H1 (cell line): ENCODE data around the gene UBE2O. TPM values are rescaled to one million over a fixed set of nuclear protein-coding genes. Genes with fewer than 3 reads are reported as not detected.

Experiments used
- CTCF ChIA-PET: fragments of 300-600 bp; sonication (Branson Sonifier 250); formaldehyde crosslinking; loops from one replicate; lab custom pipeline; 2021; ENCODE audit not compliant: partially characterized antibody; lab: Charles Lee
- POLR2A ChIA-PET: fragments of 300-600 bp; sonication (Branson Sonifier 250); formaldehyde crosslinking; loops from one replicate; lab custom pipeline; 2021; ENCODE audit warnings: inconsistent platforms; ENCODE audit not compliant: partially characterized antibody; lab: Charles Lee
- DNase-seq, 2 experiments: peaks; one replicate each; pipeline versions ENCODE4 v3.0.0 to v3.0.0-alpha.2; 2010 to 2022; ENCODE audit warnings: low spot score in 2 of 2, low read depth in 1 of 2, mixed read lengths in 1 of 2
- FAIRE-seq: peaks from 2 replicates; lab custom pipeline; 2011; peaks lifted over from hg19 to GRCh38; lab: Jason Lieb, UNC
- H2AFZ ChIP-seq: 2 replicates; pipeline ENCODE4 v1.8.1; 2012; ENCODE audit warnings: low read length, inconsistent platforms
- H2AK5ac ChIP-seq: 2 replicates; pipeline ENCODE4 v1.6.1; 2013; ENCODE audit warnings: low read depth, low read length
- H2BK120ac ChIP-seq: replicated peaks from 2 replicates; pipeline ENCODE3; 2013; ENCODE audit warnings: low read depth, low read length, inconsistent platforms
- H2BK12ac ChIP-seq: 2 replicates; pipeline ENCODE4 v1.6.1; 2013; ENCODE audit warnings: low read depth, low read length
- H2BK15ac ChIP-seq: 2 replicates; pipeline ENCODE4 v1.6.1; 2013; ENCODE audit warnings: low read length
- H2BK20ac ChIP-seq: 2 replicates; pipeline ENCODE4 v1.6.1; 2013; ENCODE audit warnings: low read length
- H2BK5ac ChIP-seq: 2 replicates; pipeline ENCODE4 v1.6.1; 2013; ENCODE audit warnings: low read depth, low read length
- H3K14ac ChIP-seq: 2 replicates; pipeline ENCODE4 v1.6.1; 2013; ENCODE audit warnings: inconsistent platforms; ENCODE audit not compliant: insufficient read length
- H3K18ac ChIP-seq: 2 replicates; pipeline ENCODE4 v1.6.1; 2013; ENCODE audit warnings: low read length; ENCODE audit errors: extremely low read depth
- H3K23ac ChIP-seq: 2 replicates; pipeline ENCODE4 v1.6.1; 2013; ENCODE audit warnings: inconsistent platforms; ENCODE audit not compliant: insufficient read length
- H3K23me2 ChIP-seq: 2 replicates; pipeline ENCODE4 v1.6.1; 2013; ENCODE audit warnings: low read depth, low read length
- H3K27ac ChIP-seq: 2 replicates; pipeline ENCODE4 v1.6.1; 2011; ENCODE audit warnings: low read depth, low read length, inconsistent platforms
- H3K27me3 ChIP-seq, 4 experiments: replicated peaks in 1 of 4; 1 replicate in 1 of 4; 2 replicates in 3 of 4; pipeline versions ENCODE4 v1.6.1 to v1.8.1; 2011 to 2013; ENCODE audit warnings: low read length in 3 of 4, mild to moderate bottlenecking in 3 of 4, inconsistent platforms in 2 of 4, mixed read lengths in 2 of 4, moderate library complexity in 1 of 4; ENCODE audit not compliant: control insufficient read depth in 3 of 4, insufficient read depth in 3 of 4; ENCODE audit errors: extremely low read depth in 1 of 4
- H3K36me3 ChIP-seq, 4 experiments: 2 replicates each; pipeline versions ENCODE4 v1.6.1 to v1.8.1; 2011 to 2013; ENCODE audit warnings: mild to moderate bottlenecking in 4 of 4, low read length in 3 of 4, moderate library complexity in 2 of 4, control low read depth in 1 of 4, inconsistent platforms in 1 of 4; ENCODE audit not compliant: insufficient read depth in 4 of 4, control insufficient read depth in 2 of 4
- H3K4ac ChIP-seq: replicated peaks from 2 replicates; pipeline ENCODE3; 2013; ENCODE audit warnings: low read length, low read depth, mixed read lengths, inconsistent platforms; ENCODE audit not compliant: insufficient read length
- H3K4me1 ChIP-seq, 4 experiments: replicated peaks in 1 of 4; 1 replicate in 1 of 4; 2 replicates in 3 of 4; pipeline versions ENCODE4 v1.6.1 to v1.8.1; 2011 to 2013; ENCODE audit warnings: low read length in 3 of 4, inconsistent platforms in 2 of 4, mixed read lengths in 1 of 4; ENCODE audit not compliant: insufficient read depth in 4 of 4, control insufficient read depth in 3 of 4
- H3K4me2 ChIP-seq, 2 experiments: 2 replicates each; pipeline versions ENCODE4 v1.6.1 to v1.8.1; 2011 to 2013; ENCODE audit warnings: low read depth in 2 of 2, low read length in 2 of 2, control low read depth in 1 of 2, inconsistent platforms in 1 of 2, mild to moderate bottlenecking in 1 of 2; ENCODE audit not compliant: insufficient read depth in 1 of 2
- H3K4me3 ChIP-seq, 4 experiments: fragments of 200-600, 300-600 bp in 1 of 4; sonication (generic), shearing (Covaris generic), sonication (Bioruptor Twin) in 1 of 4; 2 replicates each; pipeline versions ENCODE4 v1.5.1 to v1.8.1; 2011 to 2016; ENCODE audit warnings: low read length in 4 of 4, low read depth in 3 of 4, control low read depth in 2 of 4, inconsistent platforms in 2 of 4, mild to moderate bottlenecking in 2 of 4, mixed read lengths in 1 of 4, moderate library complexity in 1 of 4; ENCODE audit not compliant: insufficient read depth in 2 of 4; ENCODE audit errors: extremely low read depth in 1 of 4
- H3K56ac ChIP-seq: replicated peaks from 2 replicates; pipeline ENCODE3; 2013; ENCODE audit warnings: low read depth, mild to moderate bottlenecking, mixed read lengths, low read length, inconsistent platforms; ENCODE audit not compliant: insufficient read length
- H3K79me1 ChIP-seq: 2 replicates; pipeline ENCODE4 v1.6.1; 2013; ENCODE audit warnings: low read depth, low read length, control low read depth
- H3K79me2 ChIP-seq, 2 experiments: 2 replicates each; pipeline versions ENCODE4 v1.6.1 to v1.8.1; 2012 to 2013; ENCODE audit warnings: low read length in 2 of 2, mild to moderate bottlenecking in 2 of 2, inconsistent platforms in 1 of 2; ENCODE audit not compliant: insufficient read depth in 2 of 2, control insufficient read depth in 1 of 2
- H3K9ac ChIP-seq, 4 experiments: replicated peaks in 1 of 4; 1 replicate in 1 of 4; 2 replicates in 3 of 4; pipeline versions ENCODE4 v1.6.1 to v1.8.1; 2011 to 2013; ENCODE audit warnings: low read depth in 3 of 4, low read length in 3 of 4, control low read depth in 2 of 4, mild to moderate bottlenecking in 2 of 4, moderate library complexity in 2 of 4, inconsistent platforms in 1 of 4; ENCODE audit errors: extremely low read depth in 1 of 4
- H3K9me3 ChIP-seq, 2 experiments: 2 replicates each; pipeline versions ENCODE4 v1.6.1 to v1.8.1; 2012 to 2013; ENCODE audit warnings: mild to moderate bottlenecking in 2 of 2, moderate library complexity in 2 of 2, control low read depth in 1 of 2, inconsistent platforms in 1 of 2, low read depth in 1 of 2, low read length in 1 of 2, mixed read lengths in 1 of 2; ENCODE audit not compliant: insufficient read depth in 2 of 2
- H4K20me1 ChIP-seq, 2 experiments: replicated peaks in 1 of 2; 2 replicates each; pipeline versions ENCODE3 to v1.8.1; 2011 to 2013; ENCODE audit warnings: inconsistent platforms in 2 of 2, low read length in 2 of 2, mild to moderate bottlenecking in 1 of 2; ENCODE audit not compliant: insufficient read depth in 2 of 2, control insufficient read depth in 1 of 2
- H4K5ac ChIP-seq: 2 replicates; pipeline ENCODE4 v1.6.1; 2013; ENCODE audit warnings: low read length, low read depth, mixed read lengths, inconsistent platforms; ENCODE audit not compliant: insufficient read length
- H4K8ac ChIP-seq: 2 replicates; pipeline ENCODE4 v1.8.0; 2013; ENCODE audit warnings: mild to moderate bottlenecking, moderate library complexity, low read length, inconsistent platforms; ENCODE audit not compliant: insufficient read depth; ENCODE audit errors: extremely low read depth
- H4K91ac ChIP-seq: replicated peaks from 2 replicates; pipeline ENCODE3; 2013; ENCODE audit warnings: low read length, mixed read lengths, inconsistent platforms; ENCODE audit not compliant: insufficient read length
- EP300 ChIP-seq, 2 experiments: IDR thresholded peaks; 1 replicate in 1 of 2; 2 replicates in 1 of 2; pipeline ENCODE4 v1.6.1; 2011 to 2012; ENCODE audit warnings: low read depth in 2 of 2, low read length in 2 of 2, mild to moderate bottlenecking in 2 of 2, borderline replicate concordance in 1 of 2, inconsistent platforms in 1 of 2, moderate library complexity in 1 of 2
- EZH2 ChIP-seq: fragments of 200-600 bp; sonication (generic); IDR thresholded peaks from 2 replicates; pipeline ENCODE4 v1.7.1; 2012; ENCODE audit warnings: low read depth, mild to moderate bottlenecking, moderate library complexity, low read length, inconsistent platforms; ENCODE audit not compliant: severe bottlenecking
- POU5F1 ChIP-seq: IDR thresholded peaks from 2 replicates; pipeline ENCODE4 v1.6.1; 2011; ENCODE audit warnings: low read depth, mild to moderate bottlenecking, low read length, moderate library complexity
- RBBP5 ChIP-seq: IDR thresholded peaks from 2 replicates; pipeline ENCODE4 v1.7.1; 2012; ENCODE audit warnings: low read depth, mild to moderate bottlenecking, inconsistent platforms, low read length, moderate library complexity, borderline replicate concordance
- RFX5 ChIP-seq: IDR thresholded peaks from 2 replicates; pipeline ENCODE4 v1.6.1; 2011; ENCODE audit warnings: low read depth, low read length, improper control_type of control experiment, borderline replicate concordance
- SUZ12 ChIP-seq: fragments of 200-600 bp; sonication (generic); IDR thresholded peaks from 2 replicates; pipeline ENCODE4 v1.6.1; 2012; ENCODE audit warnings: mild to moderate bottlenecking, inconsistent platforms, low read length, moderate library complexity, mixed read lengths
- TAF7 ChIP-seq: optimal IDR thresholded peaks from 2 replicates; pipeline ENCODE3; 2011; ENCODE audit warnings: low read depth, mild to moderate bottlenecking, inconsistent platforms, low read length, moderate library complexity, borderline replicate concordance
- ZNF274 ChIP-seq: IDR thresholded peaks from 2 replicates; pipeline ENCODE4 v1.7.0; 2012; ENCODE audit warnings: low read length, borderline replicate concordance; ENCODE audit errors: extremely low read depth
- WGBS, 2 experiments: shearing (Covaris generic) in 1 of 2; methylation state at CpG; one replicate each; pipeline versions ENCODE4 v1.1.6 to v1.1.7; 2013 to 2015; ENCODE audit warnings: low lambda C conversion rate in 2 of 2, mixed read lengths in 2 of 2, inconsistent platforms in 1 of 2, low coverage in 1 of 2, missing lambda C conversion rate in 1 of 2; ENCODE audit not compliant: insufficient replicate concordance in 2 of 2, insufficient coverage in 1 of 2, insufficient read length in 1 of 2; ENCODE audit errors: extremely low coverage in 1 of 2, missing lambda C conversion rate in 1 of 2; 5-methylcytosine and 5-hydroxymethylcytosine counted together
- polyA plus RNA-seq, 7 experiments: library from polyadenylated mRNA; depleted of rRNA in 3 of 7; stranded (reverse) in 5 of 7; unstranded in 2 of 7; fragments of >200 nt in 5 of 7; fragments of 200-250 nt in 2 of 7; gene quantifications; 1 replicate in 5 of 7; 2 replicates in 1 of 7; 4 replicates in 1 of 7; pipeline versions ENCODE4 v1.2.1 to v1.2.3, GENCODE V29; 2011 to 2013; ENCODE audit warnings: missing spikeins in 2 of 7, mixed read lengths in 2 of 7
- total RNA-seq: library from RNA; stranded (reverse); fragmentation: NEBNext Ultra II Directional; extraction: Animal tissue kit (Norgen Biotek cat#: 25700); gene quantifications from 2 replicates; pipeline ENCODE4 v1.2.1, GENCODE V29; 2021
- TF ChIP-seq, protein P1 (sequence below): IDR thresholded peaks from 2 replicates; pipeline ENCODE4 v1.6.1; 2011; ENCODE audit warnings: low read depth, mild to moderate bottlenecking, low read length; ENCODE audit not compliant: insufficient read depth
- TF ChIP-seq, protein P2 (sequence below), 3 experiments: IDR thresholded peaks; 1 replicate in 2 of 3; 2 replicates in 1 of 3; pipeline versions ENCODE4 v1.5.1 to v1.6.1; 2011; ENCODE audit warnings: low read length in 3 of 3, mild to moderate bottlenecking in 3 of 3, inconsistent platforms in 2 of 3, low read depth in 1 of 3, moderate library complexity in 1 of 3; ENCODE audit not compliant: insufficient read depth in 1 of 3; ENCODE audit errors: control extremely low read depth in 1 of 3

The UBE2O gene
- total and polyA plus RNA-seq, 2 of the 8 experiments (the other 6 are each of a cell fraction or from before 2014, with no cell fraction given) = 24.4 to 63.0 TPM

DNA sequence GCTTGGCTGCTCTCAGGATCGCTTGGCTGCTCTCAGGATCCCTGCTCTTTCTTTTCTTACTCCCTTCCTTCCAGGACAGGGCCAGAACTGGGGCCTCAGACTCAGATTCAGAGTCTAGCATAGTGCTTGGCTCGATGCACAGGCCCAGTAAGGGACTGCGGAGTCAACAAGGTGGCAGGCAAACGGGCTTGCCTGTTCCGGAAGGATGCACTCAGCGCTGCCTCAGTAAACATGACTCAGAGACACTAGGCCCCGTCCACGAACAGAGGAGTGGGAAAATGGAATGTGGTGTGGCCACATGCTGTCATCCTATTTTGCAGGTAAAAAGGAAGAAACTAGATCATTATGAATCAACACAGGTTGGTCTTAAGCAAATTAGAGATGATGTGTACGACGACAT, 58.8 kb downstream of the UBE2O start:
- no peak overlapping the region for H2BK20ac ChIP-seq
- H4K8ac ChIP-seq = no peak overlapping the region
- DNase-seq (no peak), FAIRE-seq (no peak)
- H3K9me3 ChIP-seq = no peaks in the 10 kb centered on the region
- CTCF ChIA-PET = interaction anchor here (0.6 to 28.1 kb wide), 6 partner anchors 9 to 91 kb away, joined by 3 to 635 read pairs (median 4); partner anchors contain the start of genes PRPSAP1 and SPHK1
- H3K79me2 ChIP-seq = no peaks in the 10 kb centered on the region
- no peak overlapping the region for H3K4ac ChIP-seq
- no peak overlapping the region for H3K27ac ChIP-seq
- POLR2A ChIA-PET = no interaction called here
- H4K5ac ChIP-seq = no peak overlapping the region
- H3K4me3 ChIP-seq = no peak overlapping the region
- H2AK5ac ChIP-seq = no peak overlapping the region
- no peaks in the 10 kb centered on the region; the same call in 1 of the 2 replicates for H3K79me1 ChIP-seq
- H2BK15ac ChIP-seq = no peak overlapping the region
- no peak overlapping the region for H2BK12ac ChIP-seq
- no peak overlapping the region for H2AFZ ChIP-seq
- H3K23me2 ChIP-seq = no peaks in the 10 kb centered on the region; the same call in 1 of the 2 replicates
- H2BK120ac ChIP-seq = no peak overlapping the region
- WGBS, 2 experiments = 91% methylated on average over 10 of the region's 10 CpGs; no CpG with 5 or more reads in 1 of the 2 experiments
- H3K56ac ChIP-seq = no peak overlapping the region
- H3K18ac ChIP-seq = no peak overlapping the region
- H3K4me2 ChIP-seq = no peak overlapping the region
- no peaks in the 10 kb centered on the region for H3K27me3 ChIP-seq
- H3K4me1 ChIP-seq = peaks cover 0 to 11% (median 7%) of the 10 kb centered on the region in 4 experiments; a peak in 6 of 7 replicates
- no peak overlapping the region for H2BK5ac ChIP-seq
- peaks cover 22 to 56% (median 46%) of the 10 kb centered on the region in 4 experiments for H3K36me3 ChIP-seq
- peaks cover 5 to 9% of the 10 kb centered on the region in 2 experiments for H4K20me1 ChIP-seq
- H4K91ac ChIP-seq = no peak overlapping the region
- H3K14ac ChIP-seq = no peak overlapping the region
- no peak overlapping the region; a peak in 1 of 7 replicates for H3K9ac ChIP-seq
- no peak overlapping the region for H3K23ac ChIP-seq
- TF ChIP-seq, protein P1, sequence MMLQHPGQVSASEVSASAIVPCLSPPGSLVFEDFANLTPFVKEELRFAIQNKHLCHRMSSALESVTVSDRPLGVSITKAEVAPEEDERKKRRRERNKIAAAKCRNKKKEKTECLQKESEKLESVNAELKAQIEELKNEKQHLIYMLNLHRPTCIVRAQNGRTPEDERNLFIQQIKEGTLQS = no peak
- no peak for TF ChIP-seq SUZ12
- TF ChIP-seq EZH2 = no peak
- no peak for TF ChIP-seq TAF7
- TF ChIP-seq POU5F1 = no peak
- TF ChIP-seq EP300 (IDR thresholded peaks at IDR 0.05; ENCODE audit: borderline replicate concordance in 1 of 2, low read depth in 2 of 2, low read length in 2 of 2) = no peak
- TF ChIP-seq RBBP5 = no peak
- TF ChIP-seq RFX5 = no peak
- TF ChIP-seq, protein P2, sequence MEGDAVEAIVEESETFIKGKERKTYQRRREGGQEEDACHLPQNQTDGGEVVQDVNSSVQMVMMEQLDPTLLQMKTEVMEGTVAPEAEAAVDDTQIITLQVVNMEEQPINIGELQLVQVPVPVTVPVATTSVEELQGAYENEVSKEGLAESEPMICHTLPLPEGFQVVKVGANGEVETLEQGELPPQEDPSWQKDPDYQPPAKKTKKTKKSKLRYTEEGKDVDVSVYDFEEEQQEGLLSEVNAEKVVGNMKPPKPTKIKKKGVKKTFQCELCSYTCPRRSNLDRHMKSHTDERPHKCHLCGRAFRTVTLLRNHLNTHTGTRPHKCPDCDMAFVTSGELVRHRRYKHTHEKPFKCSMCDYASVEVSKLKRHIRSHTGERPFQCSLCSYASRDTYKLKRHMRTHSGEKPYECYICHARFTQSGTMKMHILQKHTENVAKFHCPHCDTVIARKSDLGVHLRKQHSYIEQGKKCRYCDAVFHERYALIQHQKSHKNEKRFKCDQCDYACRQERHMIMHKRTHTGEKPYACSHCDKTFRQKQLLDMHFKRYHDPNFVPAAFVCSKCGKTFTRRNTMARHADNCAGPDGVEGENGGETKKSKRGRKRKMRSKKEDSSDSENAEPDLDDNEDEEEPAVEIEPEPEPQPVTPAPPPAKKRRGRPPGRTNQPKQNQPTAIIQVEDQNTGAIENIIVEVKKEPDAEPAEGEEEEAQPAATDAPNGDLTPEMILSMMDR (IDR thresholded peaks at IDR 0.05; ENCODE audit: control extremely low read depth in 1 of 3, insufficient read depth in 1 of 3, low read depth in 1 of 3, low read length in 3 of 3) = no peak
- no peak for TF ChIP-seq ZNF274
